GM23338 (cell line): ENCODE measurements around the gene VDAC1. TPM values are rescaled to one million over a fixed set of nuclear protein-coding genes. Genes with fewer than 3 reads are reported as not detected.

ENCODE experiments used
- ATAC-seq: fragments of 200-7000 bp; cut with Tn5 transposase; 3 replicates; pipeline ENCODE4 v1.9.1; 2020
- DNase-seq: peaks from one replicate; pipeline ENCODE4 v3.0.0-alpha.2; 2015; ENCODE audit warnings: low spot score
- H2AFZ ChIP-seq: fragments of 200-600 bp; sonication (generic); 2 replicates; pipeline ENCODE4 v1.8.0; 2016; ENCODE audit warnings: antibody characterized with exemption, mild to moderate bottlenecking, moderate library complexity
- H3F3A ChIP-seq: fragments of 200-600 bp; sonication (generic); replicated peaks from 2 replicates; pipeline ENCODE4 v1.8.0; 2017; ENCODE audit warnings: antibody characterized with exemption, mixed run types, low read depth
- H3K27ac ChIP-seq: fragments of 200-600 bp; sonication (generic); 2 replicates; pipeline ENCODE4 v1.6.1; 2016; ENCODE audit warnings: low read depth
- H3K27me3 ChIP-seq: fragments of 200-600 bp; sonication (generic); 2 replicates; pipeline ENCODE4 v1.8.0; 2016; ENCODE audit warnings: mild to moderate bottlenecking, mixed run types, moderate library complexity; ENCODE audit not compliant: insufficient read depth
- H3K36me3 ChIP-seq: fragments of 200-600 bp; sonication (generic); 2 replicates; pipeline ENCODE4 v1.8.0; 2016; ENCODE audit warnings: mild to moderate bottlenecking; ENCODE audit not compliant: insufficient read depth
- H3K4me1 ChIP-seq: fragments of 200-600 bp; sonication (generic); 2 replicates; pipeline ENCODE4 v1.8.0; 2016; ENCODE audit warnings: mild to moderate bottlenecking, moderate library complexity; ENCODE audit not compliant: insufficient read depth
- H3K4me2 ChIP-seq: fragments of 200-600 bp; sonication (generic); 2 replicates; pipeline ENCODE4 v1.7.1; 2017; ENCODE audit warnings: mixed run types
- H3K4me3 ChIP-seq: fragments of 200-600 bp; sonication (generic); 2 replicates; pipeline ENCODE4 v1.6.1; 2016; ENCODE audit warnings: mixed run types
- H3K79me2 ChIP-seq: fragments of 200-600 bp; sonication (generic); replicated peaks from 2 replicates; pipeline ENCODE4 v1.8.0; 2017; ENCODE audit warnings: mild to moderate bottlenecking; ENCODE audit not compliant: insufficient read depth
- H3K9me2 ChIP-seq: fragments of 200-600 bp; sonication (generic); 2 replicates; pipeline ENCODE4 v1.8.0; 2017; ENCODE audit not compliant: insufficient read depth
- H4K20me1 ChIP-seq: fragments of 200-600 bp; sonication (generic); replicated peaks from 2 replicates; pipeline ENCODE4 v1.8.0; 2017; ENCODE audit warnings: mild to moderate bottlenecking; ENCODE audit not compliant: insufficient read depth
- H3K27ac Mint-ChIP-seq: 2 replicates; pipeline ENCODE4 v1.8.0; 2020; ENCODE audit warnings: inconsistent platforms, mild to moderate bottlenecking, moderate library complexity, mixed read lengths
- H3K27me3 Mint-ChIP-seq: 3 replicates; pipeline ENCODE4 v1.8.0; 2022; ENCODE audit warnings: low read depth, mild to moderate bottlenecking, moderate library complexity, mixed read lengths, inconsistent platforms; ENCODE audit not compliant: insufficient read depth, poor library complexity
- H3K36me3 Mint-ChIP-seq: 3 replicates; pipeline ENCODE4 v1.8.0; 2021; ENCODE audit warnings: low read depth, mild to moderate bottlenecking, inconsistent platforms, moderate library complexity, mixed read lengths
- H3K4me1 Mint-ChIP-seq: 3 replicates; pipeline ENCODE4 v1.8.0; 2020; ENCODE audit warnings: mild to moderate bottlenecking, inconsistent platforms, mixed read lengths
- H3K4me3 Mint-ChIP-seq: 3 replicates; pipeline ENCODE4 v1.8.0; 2021; ENCODE audit warnings: moderate library complexity, mild to moderate bottlenecking, inconsistent platforms, mixed read lengths
- H3K9me3 Mint-ChIP-seq: 3 replicates; pipeline ENCODE4 v1.8.0; 2020; ENCODE audit warnings: moderate library complexity, mild to moderate bottlenecking, inconsistent platforms, mixed read lengths
- CREB1 ChIP-seq: fragments of 250-450 bp; sonication (Bioruptor Pico); IDR thresholded peaks from 2 replicates; pipeline ENCODE4 v1.5.0; 2020; ENCODE audit warnings: low read depth, mild to moderate bottlenecking, moderate library complexity
- CTCF ChIP-seq, 2 experiments: fragments of 200-600 bp in 1 of 2; sonication (generic) in 1 of 2; conservative IDR thresholded peaks; 2 replicates each; pipeline versions ENCODE4 v1.5.1 to v1.6.1; 2016 to 2017; ENCODE audit warnings: antibody characterized with exemption in 2 of 2, low read depth in 2 of 2, mild to moderate bottlenecking in 2 of 2, moderate library complexity in 1 of 2
- JUNB ChIP-seq: IDR thresholded peaks from one replicate; pipeline ENCODE4 v1.6.1; 2016; ENCODE audit warnings: antibody characterized with exemption; ENCODE audit not compliant: unreplicated experiment
- POLR2AphosphoS5 ChIP-seq: IDR thresholded peaks from 2 replicates; pipeline ENCODE4 v1.6.1; 2016; ENCODE audit warnings: antibody characterized with exemption, low read depth
- REST ChIP-seq: IDR thresholded peaks from one replicate; pipeline ENCODE4 v1.6.1; 2018; ENCODE audit warnings: antibody characterized with exemption; ENCODE audit not compliant: unreplicated experiment
- STAT1 ChIP-seq: IDR thresholded peaks from one replicate; pipeline ENCODE4 v1.6.1; 2016; ENCODE audit warnings: antibody characterized with exemption; ENCODE audit not compliant: unreplicated experiment
- ZNF462 ChIP-seq: fragments of 250-450 bp; sonication (Bioruptor Pico); IDR thresholded peaks from 2 replicates; pipeline ENCODE4 v1.5.0; 2020; ENCODE audit warnings: mild to moderate bottlenecking, moderate library complexity
- polyA plus RNA-seq: library from polyadenylated mRNA; unstranded; fragments of >200 nt; fragmentation: Nextera tagmentation; extraction: Ambion mirVana; gene quantifications from 2 replicates; pipeline ENCODE4 v1.2.1, GENCODE V29; 2016
- total RNA-seq: library from RNA; depleted of rRNA; stranded (reverse); fragments of >200 nt; shearing (Covaris generic); gene quantifications from 2 replicates; pipeline ENCODE4 v1.2.3, GENCODE V29; 2014

Gene VDAC1
- total and polyA plus RNA-seq, 2 experiments from 2014 or later = 300 to 329 TPM

- no peak overlapping the region for H3K4me3 ChIP-seq
Observed at GRCh38 chr5:133953568-133954145, 51.1 kb downstream of the VDAC1 start.

More at GRCh38 chr5:133953568-133954145, 51.1 kb downstream of the VDAC1 start:
- Histone ChIP-seq H3K36me3 (peaks cover 15% of the 10 kb centered on the region), H2AFZ (no peak overlapping the region), H3K4me1 (no peaks in the 10 kb centered on the region), H3K79me2 (no peaks in the 10 kb centered on the region), H4K20me1 (no peaks in the 10 kb centered on the region), H3F3A (no peaks in the 10 kb centered on the region), H3K9me2 (no peaks in the 10 kb centered on the region; the same call in 1 of the 2 replicates), H3K27me3 (no peaks in the 10 kb centered on the region), H3K4me2 (no peak overlapping the region), H3K27ac (no peak overlapping the region)
- no peaks in the 10 kb centered on the region for H3K9me3 Mint-ChIP-seq
- no peak overlapping the region for H3K27ac Mint-ChIP-seq
- no peaks in the 10 kb centered on the region for H3K27me3 Mint-ChIP-seq
- H3K4me1 Mint-ChIP-seq = peaks cover 10% of the 10 kb centered on the region
- ATAC-seq (peak; percentile 49), DNase-seq (no peak)
- no peak overlapping the region for H3K4me3 Mint-ChIP-seq
- peaks cover 17% of the 10 kb centered on the region for H3K36me3 Mint-ChIP-seq
- TF ChIP-seq JUNB (no peak), ZNF462 (CRISPR knock-in tag) (no peak), STAT1 (no peak), CREB1 (CRISPR knock-in tag) (no peak), CTCF (conservative IDR thresholded peaks at IDR 0.05; ENCODE audit: low read depth in 2 of 2) (no peak), POLR2AphosphoS5 (no peak), REST (no peak)
